RWPE1 (cell line): ENCODE measurements around the gene GAB2.

Source experiments
- CTCF ChIA-PET: fragments of 350-600 bp; sonication (Branson Sonifier 250); formaldehyde crosslinking; extraction: SDS; loops from one replicate; lab custom pipeline; 2021; lab: Yijun Ruan, JAX
- POLR2A ChIA-PET: fragments of 400-600 bp; formaldehyde crosslinking; extraction: SDS; loops from one replicate; lab custom pipeline; 2020; ENCODE audit warnings: antibody characterized with exemption; ENCODE audit not compliant: low non-redundant PET; lab: Yijun Ruan, JAX
- DNase-seq: peaks from one replicate; pipeline ENCODE4 v3.0.0; 2012; ENCODE audit warnings: low spot score
- H3K27ac ChIP-seq: fragments of 450-650 bp; 2 replicates; pipeline ENCODE4 v1.5.1; 2017
- TF ChIP-seq, protein P1 (sequence below): fragments of 450-650 bp; conservative IDR thresholded peaks from 2 replicates; pipeline ENCODE4 v1.5.1; 2017; ENCODE audit warnings: low read depth, mild to moderate bottlenecking

Gene GAB2

DNA sequence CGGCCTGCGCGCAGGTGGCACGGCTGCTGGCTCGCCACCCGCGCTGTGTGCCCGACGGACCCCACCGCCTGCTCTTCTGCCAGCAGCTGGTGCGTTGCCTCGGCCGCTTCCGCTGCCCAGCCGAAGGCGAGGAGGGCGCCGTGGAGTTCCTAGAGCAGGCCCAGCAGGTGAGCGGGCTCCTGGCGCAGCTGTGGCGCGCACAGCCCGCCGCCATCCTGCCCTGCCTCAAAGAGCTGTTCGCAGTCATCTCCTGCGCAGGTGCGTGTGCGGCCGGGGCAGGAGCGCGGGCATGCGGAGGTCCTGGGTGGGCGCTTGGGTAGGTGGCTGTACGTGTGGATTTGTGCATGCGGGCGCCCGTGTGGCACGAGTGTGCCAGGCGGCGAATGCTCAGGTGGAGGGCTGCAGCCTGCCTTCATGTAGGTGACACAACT is 220.9 kb downstream of the GAB2 start:
- no peak for DNase-seq
- TF ChIP-seq, protein P1, sequence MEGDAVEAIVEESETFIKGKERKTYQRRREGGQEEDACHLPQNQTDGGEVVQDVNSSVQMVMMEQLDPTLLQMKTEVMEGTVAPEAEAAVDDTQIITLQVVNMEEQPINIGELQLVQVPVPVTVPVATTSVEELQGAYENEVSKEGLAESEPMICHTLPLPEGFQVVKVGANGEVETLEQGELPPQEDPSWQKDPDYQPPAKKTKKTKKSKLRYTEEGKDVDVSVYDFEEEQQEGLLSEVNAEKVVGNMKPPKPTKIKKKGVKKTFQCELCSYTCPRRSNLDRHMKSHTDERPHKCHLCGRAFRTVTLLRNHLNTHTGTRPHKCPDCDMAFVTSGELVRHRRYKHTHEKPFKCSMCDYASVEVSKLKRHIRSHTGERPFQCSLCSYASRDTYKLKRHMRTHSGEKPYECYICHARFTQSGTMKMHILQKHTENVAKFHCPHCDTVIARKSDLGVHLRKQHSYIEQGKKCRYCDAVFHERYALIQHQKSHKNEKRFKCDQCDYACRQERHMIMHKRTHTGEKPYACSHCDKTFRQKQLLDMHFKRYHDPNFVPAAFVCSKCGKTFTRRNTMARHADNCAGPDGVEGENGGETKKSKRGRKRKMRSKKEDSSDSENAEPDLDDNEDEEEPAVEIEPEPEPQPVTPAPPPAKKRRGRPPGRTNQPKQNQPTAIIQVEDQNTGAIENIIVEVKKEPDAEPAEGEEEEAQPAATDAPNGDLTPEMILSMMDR: no peak
- POLR2A ChIA-PET: no interaction called here
- CTCF ChIA-PET: no interaction called here
- H3K27ac ChIP-seq: no peak overlapping the region

DNA sequence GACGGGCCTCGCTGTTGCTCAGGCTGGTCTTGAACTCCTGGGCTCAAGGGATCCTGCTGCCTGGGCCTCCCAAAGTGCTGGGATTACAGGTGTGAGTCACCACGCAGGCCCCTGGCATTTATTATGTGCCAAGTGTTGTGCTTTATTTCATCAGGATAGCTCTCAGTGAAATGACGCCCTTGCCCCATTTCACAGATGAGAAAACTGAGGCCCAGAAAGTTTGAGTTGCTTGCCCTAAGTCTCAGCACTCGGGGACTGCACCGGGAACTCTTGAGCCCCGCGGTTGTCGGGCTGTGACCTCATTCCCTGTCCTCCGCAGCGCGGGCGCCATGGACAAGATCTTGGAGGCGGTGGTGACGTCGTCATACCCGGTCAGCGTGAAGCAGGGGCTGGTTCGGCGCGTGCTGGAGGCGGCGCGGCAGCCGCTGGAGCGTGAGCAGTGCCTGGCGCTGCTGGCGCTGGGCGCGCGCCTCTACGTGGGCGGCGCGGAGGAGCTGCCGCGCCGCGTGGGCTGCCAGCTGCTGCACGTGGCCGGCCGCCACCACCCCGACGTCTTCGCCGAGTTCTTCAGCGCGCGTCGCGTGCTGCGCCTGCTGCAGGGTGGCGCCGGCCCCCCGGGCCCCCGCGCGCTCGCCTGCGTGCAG is 221.6 kb downstream of the GAB2 start:
- H3K27ac ChIP-seq: no peak overlapping the region
- TF ChIP-seq, protein P1: no peak
- ChIA-PET CTCF (interaction anchor here (0.7 kb wide), 1 partner anchor 27 kb away, joined by 4 read pairs; no protein-coding TSS in a partner anchor), POLR2A (no interaction called here)
- DNase-seq: no peak

DNA sequence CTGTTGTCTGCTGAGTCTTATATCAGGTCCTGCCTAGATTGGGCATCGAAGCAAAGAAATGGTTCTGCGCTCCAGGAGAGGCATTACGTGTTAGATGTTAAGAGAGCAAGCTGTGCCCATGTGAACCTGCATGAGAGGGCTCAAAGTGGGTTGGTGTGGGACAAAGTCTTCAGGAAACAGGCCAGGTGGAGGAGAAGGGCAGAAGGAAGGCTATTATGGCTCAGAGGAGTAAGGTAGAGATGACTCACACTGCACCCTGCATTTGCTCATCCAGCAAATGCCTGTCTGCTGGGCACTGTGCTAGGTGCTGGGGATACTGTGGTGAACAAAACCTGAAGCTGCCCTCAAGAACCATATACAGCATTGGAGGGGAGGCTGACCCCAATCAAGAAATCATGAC is 223.1 kb downstream of the GAB2 start:
- no peak overlapping the region for H3K27ac ChIP-seq
- DNase-seq: no peak
- TF ChIP-seq, protein P1: no peak
- ChIA-PET CTCF (no interaction called here), POLR2A (no interaction called here)

DNA sequence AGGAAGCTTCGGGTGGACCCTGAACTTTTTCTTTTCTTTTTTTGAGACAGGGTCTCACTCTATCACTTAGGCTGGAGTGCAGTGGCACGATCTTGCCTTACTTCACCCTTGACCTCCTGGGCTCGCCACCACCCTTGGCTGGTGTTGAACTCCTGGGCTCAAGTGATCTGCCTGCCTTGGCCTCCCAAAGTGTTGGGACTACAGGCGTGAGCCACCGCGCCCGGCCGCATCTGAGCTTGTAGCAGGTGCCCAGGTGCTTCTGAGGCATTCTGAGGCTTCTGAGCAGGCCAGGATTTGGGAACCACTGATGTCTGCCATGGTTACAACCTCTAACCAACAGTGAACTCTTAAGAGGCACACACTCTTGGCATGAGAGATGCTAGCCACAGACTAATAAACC is 223.8 kb downstream of the GAB2 start:
- TF ChIP-seq, protein P1: no peak
- ChIA-PET CTCF (no interaction called here), POLR2A (no interaction called here)
- H3K27ac ChIP-seq: no peak overlapping the region
- no peak for DNase-seq

DNA sequence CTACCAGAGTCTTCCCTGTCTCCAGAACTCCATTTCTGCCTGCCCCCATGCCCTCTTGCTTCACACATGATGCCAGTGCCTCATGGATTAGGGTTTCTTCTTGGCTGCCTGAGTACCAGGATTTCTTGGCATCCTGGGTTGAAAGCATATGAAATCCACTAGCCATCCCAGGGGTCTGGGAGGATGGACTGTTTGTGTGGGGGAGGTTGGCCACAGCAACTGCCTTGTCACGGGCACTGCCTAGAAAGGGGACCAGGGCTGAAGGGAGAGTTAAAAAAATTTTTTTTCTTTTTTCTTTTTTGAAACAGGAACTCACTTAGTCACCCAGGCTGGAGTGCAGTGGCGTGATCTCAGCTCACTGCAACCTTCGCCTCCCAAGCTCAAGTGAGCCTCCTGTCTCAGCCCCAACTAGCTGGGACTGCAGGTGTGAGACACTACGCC is 224.7 kb downstream of the GAB2 start:
- no peak overlapping the region for H3K27ac ChIP-seq
- POLR2A ChIA-PET: no interaction called here
- TF ChIP-seq, protein P1: no peak
- CTCF ChIA-PET: no interaction called here
- no peak for DNase-seq

DNA sequence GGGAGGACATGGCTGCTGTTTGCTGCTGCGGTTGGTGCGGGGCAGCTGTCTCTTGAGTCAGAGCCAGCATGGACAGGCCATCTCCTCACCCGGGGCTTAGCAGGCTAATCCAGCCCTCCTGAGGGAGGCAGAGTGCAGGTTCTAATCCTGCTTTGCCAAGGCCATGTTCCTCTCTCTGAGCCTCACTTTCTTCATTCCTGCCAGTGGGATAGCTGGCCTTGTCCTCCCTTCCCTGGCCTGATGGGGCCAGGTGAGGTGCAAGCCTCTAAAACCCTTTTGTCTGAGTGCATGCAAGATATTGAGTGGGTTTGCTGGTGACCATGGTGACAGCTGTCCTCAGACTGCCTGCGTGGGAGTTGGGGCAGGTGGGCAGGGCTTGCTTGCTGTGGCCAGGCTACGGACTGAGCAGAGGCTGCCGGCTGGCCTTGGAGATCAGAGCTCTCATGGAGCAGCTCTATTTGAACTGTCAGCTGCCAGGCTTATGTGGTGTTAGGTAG is 225.3 kb downstream of the GAB2 start:
- no peak for DNase-seq
- ChIA-PET POLR2A (no interaction called here), CTCF (no interaction called here)
- H3K27ac ChIP-seq: 0 out of 2 replicates have a peak overlapping the region, but pooled peaks have one; percentile 6
- TF ChIP-seq, protein P1: no peak
